Fibroblast of peridontal ligament (primary cell): Measurements from ENCODE around the gene SYT7.

Source experiments
- DNase-seq: peaks from one replicate; pipeline ENCODE4 v3.0.0-alpha.2; 2010; ENCODE audit errors: extremely low read depth

Gene SYT7

GRCh38 chr11:61581030-61581928 lies at the start of gene SYT7:
TSS of gene SYT7 (minus strand) at chr11:61581076. CDS start at chr11:61580820, 256 bp downstream.
- peak; percentile 97 for DNase-seq

- no peak for DNase-seq
These were observed 49.2 kb upstream of the SYT7 start for GRCh38 chr11:61630089-61630488.

GRCh38 chr11:61629082-61629833 lies 48.4 kb upstream of the SYT7 start:
- DNase-seq = no peak

GRCh38 chr11:61628662-61628970 lies 47.7 kb upstream of the SYT7 start:
- no peak for DNase-seq

- peak; percentile 73 for DNase-seq
These were observed 47.2 kb upstream of the SYT7 start for GRCh38 chr11:61627850-61628661.

- no peak for DNase-seq
These were observed 45.9 kb upstream of the SYT7 start for GRCh38 chr11:61626580-61627380.

GRCh38 chr11:61625525-61625924 lies 44.6 kb upstream of the SYT7 start:
- no peak for DNase-seq

- no peak for DNase-seq
These were observed 41.2 kb upstream of the SYT7 start for GRCh38 chr11:61621917-61622585.

- no peak for DNase-seq
These were observed 38.8 kb upstream of the SYT7 start for GRCh38 chr11:61619471-61620226.

GRCh38 chr11:61618978-61619377 lies 38.1 kb upstream of the SYT7 start:
- DNase-seq = no peak

GRCh38 chr11:61617515-61617914 lies 36.6 kb upstream of the SYT7 start:
- no peak for DNase-seq

GRCh38 chr11:61616434-61616833 lies 35.6 kb upstream of the SYT7 start:
- peak; percentile 66 for DNase-seq

GRCh38 chr11:61614782-61615181 lies 33.9 kb upstream of the SYT7 start:
- DNase-seq = peak; percentile 70

GRCh38 chr11:61613870-61614269 lies 33.0 kb upstream of the SYT7 start:
- no peak for DNase-seq

- no peak for DNase-seq
These were observed 32.2 kb upstream of the SYT7 start for GRCh38 chr11:61613051-61613450.

GRCh38 chr11:61611309-61611708 lies 30.4 kb upstream of the SYT7 start:
- no peak for DNase-seq

GRCh38 chr11:61610905-61611304 lies 30.0 kb upstream of the SYT7 start:
- DNase-seq = no peak

GRCh38 chr11:61609980-61610366 lies 29.1 kb upstream of the SYT7 start:
- DNase-seq = no peak

- no peak for DNase-seq
These were observed 28.4 kb upstream of the SYT7 start for GRCh38 chr11:61609000-61609979.
